Peyer's patch (tissue), 4 donors: ENCODE measurements around the gene C20orf202. TPM values are rescaled to one million over a fixed set of nuclear protein-coding genes. Genes with fewer than 3 reads are reported as not detected.

Experiments
- DNase-seq, 3 donors: peaks; one replicate each; pipeline ENCODE4 v3.0.0-alpha.2; 2017 to 2019
- H3K27ac ChIP-seq, 4 donors: fragments of 200-600 bp; sonication (generic); one replicate each; pipeline ENCODE4 v1.5.1; 2016 to 2019
- H3K27me3 ChIP-seq, 2 donors: fragments of 200-600 bp; sonication (generic); one replicate each; pipeline ENCODE4 v1.5.1; 2019
- H3K36me3 ChIP-seq, 3 donors: fragments of 200-600 bp; sonication (generic); one replicate each; pipeline ENCODE4 v1.5.1; 2016 to 2019
- H3K4me1 ChIP-seq, 4 donors: fragments of 200-600 bp; sonication (generic); one replicate each; pipeline ENCODE4 v1.5.1; 2016 to 2019
- H3K4me3 ChIP-seq, 4 donors: fragments of 200-600 bp; sonication (generic); 1 replicate in 3 of 4; 2 replicates in 1 of 4; pipeline ENCODE4 v1.5.1; 2016 to 2019; ENCODE audit warnings: mild to moderate bottlenecking in 1 of 4
- H3K9me3 ChIP-seq, 4 donors: fragments of 200-600 bp; sonication (generic); one replicate each; pipeline ENCODE4 v1.5.1; 2016 to 2019; ENCODE audit warnings: mild to moderate bottlenecking in 1 of 4
- CTCF ChIP-seq, 6 experiments: fragments of 450-650 bp in 4 of 6; fragments of 200-600 bp in 2 of 6; sonication (generic) in 1 of 6; IDR thresholded peaks; one replicate each; pipeline ENCODE4 v1.5.1; 2017 to 2019; ENCODE audit warnings: antibody characterized with exemption in 6 of 6, mild to moderate bottlenecking in 3 of 6, moderate library complexity in 1 of 6
- POLR2A ChIP-seq, 2 donors: fragments of 450-650 bp; IDR thresholded peaks; one replicate each; pipeline ENCODE4 v1.5.1; 2017; ENCODE audit warnings: antibody characterized with exemption in 2 of 2, mild to moderate bottlenecking in 2 of 2, moderate library complexity in 2 of 2
- total RNA-seq, 4 donors: library from RNA; depleted of rRNA; stranded (reverse); fragments of >200 nt; gene quantifications; one replicate each; pipeline ENCODE4 v1.1.0, GENCODE V29; 2016

The C20orf202 gene
- total RNA-seq, 4 donors from 2014 or later, result 1.7 to 2.3 TPM; not detected in 2

GRCh38 chr20:1177680-1178079 lies 25.6 kb upstream of the C20orf202 start:
- DNase-seq, result no peak
- no peaks in the 10 kb centered on the region for H3K4me1 ChIP-seq
- H3K4me3 ChIP-seq, result no peak overlapping the region
- no peaks in the 10 kb centered on the region for H3K9me3 ChIP-seq
- H3K27me3 ChIP-seq, result no peaks in the 10 kb centered on the region
- H3K27ac ChIP-seq, result no peak overlapping the region
- TF ChIP-seq POLR2A (IDR thresholded peaks at IDR 0.05), result no peak
- TF ChIP-seq CTCF (IDR thresholded peaks at IDR 0.05), result peak in 1 of 6 experiments; percentile 15
- peaks cover 0 to 25% (median 0%) of the 10 kb centered on the region in 3 donors for H3K36me3 ChIP-seq

DNA sequence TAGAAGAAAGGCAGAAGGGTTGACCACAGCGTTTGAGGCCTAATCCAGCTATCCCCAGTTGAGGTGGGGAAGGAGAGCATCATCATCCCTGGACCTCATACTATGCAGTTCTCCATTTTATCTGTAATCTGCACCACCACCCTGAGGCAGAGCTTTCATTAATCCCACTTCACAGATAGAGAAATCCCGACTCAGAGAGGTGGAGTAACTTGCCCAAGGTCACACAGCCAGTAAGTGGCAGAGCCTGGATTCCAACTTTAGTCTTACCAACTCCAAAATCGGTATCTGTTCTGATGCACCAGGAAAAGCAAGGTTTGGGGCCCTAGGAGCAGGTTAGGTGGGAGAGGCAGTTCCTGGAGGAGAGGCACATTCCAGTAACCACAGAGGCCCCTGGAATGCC lies 25.2 kb upstream of the C20orf202 start:
- H3K27ac ChIP-seq, result no peak overlapping the region
- peaks cover 0 to 21% (median 0%) of the 10 kb centered on the region in 3 donors for H3K36me3 ChIP-seq
- DNase-seq, result no peak
- no peaks in the 10 kb centered on the region for H3K4me1 ChIP-seq
- no peaks in the 10 kb centered on the region for H3K9me3 ChIP-seq
- TF ChIP-seq POLR2A (IDR thresholded peaks at IDR 0.05), result no peak
- no peaks in the 10 kb centered on the region for H3K27me3 ChIP-seq
- H3K4me3 ChIP-seq, result no peak overlapping the region

DNA sequence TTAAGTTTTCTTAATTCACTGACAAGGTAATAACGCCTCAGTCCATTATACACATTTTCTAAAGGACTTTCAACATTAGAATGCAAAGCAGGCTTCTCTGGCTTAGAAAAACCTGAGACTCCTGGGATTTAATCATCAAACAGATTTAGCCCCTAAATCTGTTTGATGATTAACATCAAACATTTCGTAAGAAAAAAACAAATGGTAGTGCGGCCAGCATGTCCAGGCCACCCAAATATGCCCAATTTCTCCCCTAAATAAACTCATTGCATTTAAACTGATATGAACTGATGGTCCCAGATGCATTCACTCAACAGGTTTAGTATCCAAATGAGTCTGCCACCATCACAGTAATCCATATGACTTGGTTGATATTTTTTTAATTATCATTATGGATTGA lies 24.6 kb upstream of the C20orf202 start:
- Histone ChIP-seq H3K4me3 (no peak overlapping the region), H3K36me3 (peaks cover 0 to 20% (median 0%) of the 10 kb centered on the region in 3 donors)

GRCh38 chr20:1180949-1181348 lies 22.3 kb upstream of the C20orf202 start:
- Histone ChIP-seq H3K27me3 (no peaks in the 10 kb centered on the region), H3K36me3 (peaks cover 0 to 13% (median 0%) of the 10 kb centered on the region in 3 donors), H3K4me1 (peaks cover 0 to 10% (median under 1%) of the 10 kb centered on the region in 4 donors), H3K27ac (no peak overlapping the region), H3K4me3 (no peak overlapping the region), H3K9me3 (no peaks in the 10 kb centered on the region)
- DNase-seq, result no peak
- TF ChIP-seq POLR2A (IDR thresholded peaks at IDR 0.05), result no peak
- TF ChIP-seq CTCF (IDR thresholded peaks at IDR 0.05), result no peak

More for the DNA sequence above, 24.6 kb upstream of the C20orf202 start:
- no peak for DNase-seq
- Histone ChIP-seq H3K27ac (no peak overlapping the region), H3K9me3 (no peaks in the 10 kb centered on the region), H3K4me1 (no peaks in the 10 kb centered on the region), H3K27me3 (no peaks in the 10 kb centered on the region)
- no peak for TF ChIP-seq POLR2A (IDR thresholded peaks at IDR 0.05)
- no peak for TF ChIP-seq CTCF (IDR thresholded peaks at IDR 0.05)

DNA sequence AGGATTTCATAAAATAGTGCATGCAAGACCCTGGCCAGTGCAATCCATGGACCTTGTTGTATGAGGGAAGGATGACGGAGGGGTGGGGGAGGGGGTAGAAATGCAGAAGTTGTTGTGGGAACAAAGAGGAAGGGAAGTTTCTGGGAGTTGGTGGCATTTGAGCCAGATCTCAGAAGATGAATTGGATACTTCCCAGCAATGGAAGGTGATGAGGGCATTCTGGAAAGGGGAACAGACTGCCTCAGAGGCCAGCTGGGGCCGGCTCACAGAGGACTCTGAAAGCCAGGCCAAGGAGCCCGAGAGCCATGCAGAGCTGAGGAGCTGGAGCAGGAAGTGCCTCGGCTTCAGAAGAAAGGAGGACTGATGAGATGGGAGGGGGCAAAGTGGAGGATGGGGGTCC lies 21.1 kb upstream of the C20orf202 start:
- H3K4me1 ChIP-seq, result peaks cover 0 to 13% (median 5%) of the 10 kb centered on the region in 4 donors
- no peak for DNase-seq
- TF ChIP-seq POLR2A (IDR thresholded peaks at IDR 0.05) (no peak), CTCF (IDR thresholded peaks at IDR 0.05) (no peak)
- H3K9me3 ChIP-seq, result no peaks in the 10 kb centered on the region
- no peak overlapping the region for H3K27ac ChIP-seq
- H3K4me3 ChIP-seq, result no peak overlapping the region
- peaks cover 0 to 10% (median 0%) of the 10 kb centered on the region in 3 donors for H3K36me3 ChIP-seq
- H3K27me3 ChIP-seq, result no peaks in the 10 kb centered on the region

- Histone ChIP-seq H3K36me3 (peaks cover 0 to 10% (median 0%) of the 10 kb centered on the region in 3 donors), H3K4me1 (peaks cover 0 to 23% (median 7%) of the 10 kb centered on the region in 4 donors), H3K27me3 (no peaks in the 10 kb centered on the region), H3K4me3 (no peak overlapping the region), H3K9me3 (no peaks in the 10 kb centered on the region), H3K27ac (no peak overlapping the region)
- DNase-seq, result no peak
- TF ChIP-seq CTCF (IDR thresholded peaks at IDR 0.05) (no peak), POLR2A (IDR thresholded peaks at IDR 0.05) (no peak)
Observed at GRCh38 chr20:1183153-1183552, 20.1 kb upstream of the C20orf202 start.
